ENCODE results near the gene TRERF1.

The TRERF1 gene

DNA sequence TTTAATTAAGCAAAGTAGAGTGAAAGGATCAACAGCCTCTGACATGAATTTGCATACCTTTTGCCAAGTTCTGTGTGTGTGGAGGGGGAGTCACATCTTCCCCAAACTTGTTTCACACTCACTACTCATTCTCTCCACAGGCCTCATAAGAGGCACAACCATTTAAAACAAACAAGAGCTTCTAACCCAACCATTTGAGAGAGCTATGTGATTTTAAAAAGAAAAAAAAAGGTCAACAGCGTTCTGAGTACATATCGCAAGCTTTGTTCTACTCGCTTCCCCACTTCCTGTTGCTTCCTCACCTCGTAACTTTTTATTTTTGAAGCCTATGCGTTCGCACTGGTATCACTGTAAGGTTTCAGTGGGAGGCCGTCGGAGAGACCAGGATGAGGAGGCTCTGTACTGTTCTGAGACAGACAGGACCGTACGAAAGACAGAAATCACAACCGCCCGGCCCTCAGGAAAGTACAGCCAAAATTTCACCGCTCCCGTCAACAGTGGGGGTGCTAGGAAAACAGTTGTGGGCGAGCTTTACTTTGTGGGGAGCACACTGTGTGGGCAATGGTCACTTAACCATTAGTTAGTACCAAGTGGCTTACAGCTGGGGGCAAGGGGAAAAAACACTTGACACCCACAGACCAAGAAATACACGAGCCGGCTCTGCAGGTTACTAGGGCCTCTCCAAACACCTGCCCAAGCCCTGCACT is 61.3 kb downstream of the TRERF1 start:
- DNase-seq = no peak

DNA sequence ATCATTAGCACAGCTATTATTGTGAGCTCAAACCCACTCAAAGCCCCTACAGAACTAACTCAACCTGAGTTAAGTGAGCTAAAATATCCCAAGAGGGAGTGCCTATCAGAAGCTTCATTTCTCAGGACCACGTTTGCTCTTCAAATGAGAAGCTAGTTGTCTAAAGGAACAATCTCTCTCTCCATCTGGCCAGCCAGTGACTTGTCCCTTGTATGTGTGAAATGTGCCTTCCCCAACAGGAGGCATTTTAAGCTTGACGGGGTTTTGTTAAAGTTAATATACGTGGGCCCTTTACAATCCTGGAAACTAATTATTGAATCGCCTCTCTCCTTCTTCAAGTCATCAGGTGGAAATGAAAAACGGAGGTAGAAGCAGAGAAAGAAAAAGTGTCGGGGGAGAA is 62.0 kb downstream of the TRERF1 start:
- no peak for DNase-seq

DNA sequence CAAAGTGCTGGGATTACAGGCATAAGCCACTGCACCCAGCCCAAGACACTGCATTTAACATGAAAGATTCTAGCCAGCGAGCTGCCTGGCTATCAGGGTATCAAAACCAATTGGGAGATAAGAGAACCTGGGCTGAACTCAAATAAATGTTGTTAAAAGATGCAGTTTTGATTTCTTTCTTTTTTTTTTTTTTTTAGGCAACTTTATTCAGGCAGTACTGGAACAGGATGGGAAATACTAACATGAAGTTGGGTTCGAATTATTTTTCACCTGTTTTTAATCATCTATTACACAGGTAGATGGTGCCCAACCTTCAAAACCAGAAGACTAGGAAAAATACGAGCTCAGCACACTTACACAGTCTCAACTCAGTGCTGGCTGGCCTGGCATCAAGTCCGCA is 63.7 kb downstream of the TRERF1 start:
- DNase-seq = no peak

DNA sequence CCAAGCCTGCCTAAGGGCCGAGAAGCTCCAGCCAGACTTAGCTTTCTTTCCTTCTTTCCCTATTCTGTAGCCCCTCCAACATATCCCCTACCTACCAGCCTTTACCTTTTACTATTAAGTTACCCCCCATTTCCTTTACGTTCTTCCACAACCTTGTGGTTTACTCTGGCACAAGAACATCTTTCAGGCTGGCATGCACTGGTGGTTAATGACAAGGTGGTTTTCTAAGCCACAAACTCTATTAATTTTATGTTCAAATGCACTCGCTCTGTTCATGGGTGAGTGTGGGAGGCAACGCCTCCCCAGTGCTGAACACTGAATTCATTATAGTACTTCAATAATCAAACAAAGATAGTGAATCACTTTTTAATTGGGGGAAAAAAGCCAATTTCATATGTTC is 64.4 kb downstream of the TRERF1 start:
- no peak for DNase-seq

DNA sequence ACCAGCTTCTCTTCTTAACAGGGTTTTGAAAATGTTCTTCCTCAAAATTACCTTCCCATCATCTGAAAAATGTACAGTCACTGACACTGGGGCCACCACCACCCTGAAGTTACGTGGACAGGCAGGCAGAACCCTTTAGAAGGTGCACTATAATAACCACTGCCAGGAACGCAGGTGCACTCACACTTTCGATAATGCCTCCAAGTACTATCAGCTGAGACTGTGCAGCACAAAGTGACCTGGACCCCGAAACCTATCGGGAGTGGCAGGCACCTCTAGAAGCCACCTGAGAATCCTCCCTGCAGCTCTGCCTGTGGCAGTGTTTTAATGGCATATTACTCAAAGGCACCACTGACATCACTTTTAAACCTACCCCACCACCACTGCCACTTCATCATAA is 66.4 kb downstream of the TRERF1 start:
- DNase-seq = no peak

DNA sequence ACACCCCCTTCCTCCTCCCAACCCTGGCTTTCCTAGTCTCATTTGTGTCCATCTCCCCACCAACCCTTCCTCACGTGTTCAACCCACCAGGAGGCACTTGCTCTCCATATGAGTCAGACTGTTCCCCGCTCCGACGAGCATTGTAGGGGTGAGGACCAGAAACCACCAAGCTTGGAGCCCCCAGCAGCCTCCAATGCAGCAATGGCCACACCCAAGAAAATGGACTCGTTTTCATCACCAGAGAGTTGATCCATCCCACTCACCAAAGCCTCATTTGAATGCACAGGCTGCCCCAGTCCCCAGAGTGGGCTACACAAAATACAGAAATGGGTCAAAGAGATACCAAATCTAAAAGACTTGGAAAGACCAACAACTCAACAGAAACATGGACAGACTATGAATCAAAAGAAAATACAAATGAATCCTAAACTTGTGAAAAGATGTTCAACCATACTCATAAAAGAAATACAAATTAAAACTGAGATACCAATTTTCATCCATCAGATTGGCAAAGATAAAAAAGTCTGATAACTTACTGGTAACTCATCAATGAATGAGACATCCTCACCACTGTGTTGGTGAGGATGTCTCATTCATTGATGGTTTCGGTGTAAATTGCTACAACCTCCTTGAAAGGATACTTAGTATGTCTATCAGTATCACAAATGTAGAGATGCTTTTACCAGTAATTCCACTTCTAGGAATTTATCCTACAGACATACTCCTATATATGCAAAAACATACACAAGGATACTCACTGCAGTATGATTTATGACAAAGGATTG is 68.1 kb downstream of the TRERF1 start:
- DNase-seq = no peak

DNA sequence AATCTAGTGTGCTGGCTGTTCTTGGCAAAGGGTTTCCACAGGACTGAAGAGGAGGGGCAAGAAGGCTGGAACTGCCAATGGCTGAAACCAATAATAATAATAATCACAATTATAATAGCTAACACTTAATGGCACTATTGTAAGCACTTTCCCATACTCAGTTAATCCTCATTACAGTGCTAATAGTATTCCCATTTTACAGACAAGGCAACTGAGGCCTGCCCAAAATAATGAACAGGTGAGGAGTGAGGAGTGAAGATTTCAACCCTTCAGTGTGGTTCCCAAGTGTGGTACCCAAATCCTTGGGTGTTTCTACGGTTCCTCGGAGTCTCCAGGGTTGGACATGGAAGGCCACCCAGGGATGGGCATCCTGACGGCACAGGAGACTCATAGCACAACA is 69.9 kb downstream of the TRERF1 start:
- DNase-seq = no peak

DNA sequence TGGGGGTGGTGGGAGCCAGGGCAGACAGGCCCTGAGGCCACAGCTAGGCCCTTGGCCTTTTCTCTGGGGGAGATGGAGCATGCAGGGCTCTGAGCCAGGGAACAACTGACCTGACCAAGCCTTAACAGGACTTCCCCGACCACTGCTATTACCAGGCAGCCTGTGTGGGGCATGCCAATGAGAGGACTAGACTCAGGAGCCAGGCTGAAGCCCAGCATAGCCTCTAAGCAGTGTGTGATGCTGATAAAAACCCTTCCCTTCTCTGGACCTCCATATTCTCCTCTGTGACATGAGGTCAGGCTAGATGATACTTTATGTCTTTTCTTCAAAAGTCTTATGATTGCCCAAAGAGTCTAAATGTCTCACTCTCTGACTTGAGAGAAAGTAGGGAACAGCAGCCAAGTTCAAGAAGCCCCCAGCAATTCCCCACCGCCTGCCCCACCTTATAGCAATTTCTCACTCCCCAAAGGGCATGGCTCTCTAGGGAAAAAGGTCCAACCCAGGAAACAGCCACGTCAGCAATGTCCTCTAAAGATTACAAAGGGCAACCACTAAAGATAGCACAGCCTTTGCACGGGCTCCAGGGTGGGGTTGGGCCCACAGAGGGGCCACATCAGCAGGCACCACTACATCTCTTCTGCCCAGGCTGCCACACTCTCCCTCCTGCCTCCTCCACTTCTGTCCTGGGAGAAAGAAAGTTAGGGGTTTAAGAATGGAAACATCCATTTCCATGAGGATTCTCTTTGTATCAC is 71.3 kb downstream of the TRERF1 start:
- DNase-seq = no peak

DNA sequence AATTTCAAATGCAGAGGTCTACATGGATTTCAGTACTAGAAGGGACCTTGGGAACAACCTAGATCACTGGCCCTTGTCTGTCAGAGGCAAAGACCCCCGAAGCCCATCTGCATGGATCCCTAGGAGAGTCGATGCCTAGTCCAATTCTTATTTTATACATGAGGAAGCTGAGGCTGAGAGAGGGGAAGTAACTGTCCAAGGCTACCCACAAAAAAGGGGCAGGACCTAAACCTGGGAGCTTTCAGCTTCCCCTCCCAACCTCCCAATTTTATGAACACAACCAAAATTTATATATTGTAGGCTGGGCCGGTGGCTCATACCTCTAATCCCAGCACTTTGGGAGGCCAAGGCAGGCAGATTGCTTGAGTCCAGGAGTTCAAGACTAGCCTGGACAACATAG is 73.2 kb downstream of the TRERF1 start:
- no peak for DNase-seq

DNA sequence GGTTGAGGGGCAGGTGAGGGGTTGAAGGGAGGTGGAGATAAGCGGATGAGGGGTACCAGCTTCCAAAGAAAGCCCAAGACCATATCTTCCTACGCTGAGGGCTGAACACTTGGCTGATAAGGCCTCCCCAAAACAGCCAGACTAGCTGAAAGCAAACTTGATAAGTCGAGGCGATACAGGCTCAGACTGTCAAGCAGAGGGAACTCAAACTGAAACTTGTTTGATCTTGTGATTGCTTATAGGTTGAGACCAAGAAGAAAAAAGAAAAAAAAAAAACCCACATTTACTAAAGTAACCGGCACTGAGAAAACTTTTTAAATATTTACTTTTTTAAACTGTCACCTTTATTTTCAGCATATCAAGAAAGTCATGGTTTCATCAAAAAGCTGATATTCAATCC is 73.6 kb downstream of the TRERF1 start:
- DNase-seq = no peak

DNA sequence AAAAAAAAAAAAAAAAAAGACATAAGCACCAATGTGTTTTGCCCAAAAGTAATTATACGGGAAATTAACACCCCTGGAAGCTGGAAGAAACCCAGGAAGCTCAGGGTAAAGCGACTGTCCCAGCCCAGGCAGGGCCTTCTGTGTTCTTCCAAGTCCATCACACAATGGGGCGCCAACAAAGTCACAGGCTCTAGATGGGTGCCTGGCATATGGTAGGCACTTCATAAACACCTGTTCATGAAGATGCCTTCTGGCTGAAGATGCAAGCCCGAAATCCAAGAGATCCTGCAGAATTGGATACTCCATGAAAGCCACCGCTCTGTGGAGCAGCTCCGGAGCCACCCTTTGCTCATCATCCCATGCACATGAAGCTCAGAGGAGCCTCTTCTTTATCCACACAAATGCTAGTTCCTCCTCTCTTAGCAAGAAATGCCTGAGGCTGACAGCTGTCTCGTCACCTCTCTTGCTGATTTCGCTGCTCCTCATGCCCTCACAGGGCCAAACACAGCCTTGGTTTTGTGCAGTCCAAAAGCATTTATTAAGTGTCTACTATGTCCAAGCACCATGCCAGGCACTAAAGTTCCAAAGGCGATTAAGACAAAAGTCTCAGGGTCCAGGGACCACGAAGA is 76.6 kb downstream of the TRERF1 start:
- no peak for DNase-seq

DNA sequence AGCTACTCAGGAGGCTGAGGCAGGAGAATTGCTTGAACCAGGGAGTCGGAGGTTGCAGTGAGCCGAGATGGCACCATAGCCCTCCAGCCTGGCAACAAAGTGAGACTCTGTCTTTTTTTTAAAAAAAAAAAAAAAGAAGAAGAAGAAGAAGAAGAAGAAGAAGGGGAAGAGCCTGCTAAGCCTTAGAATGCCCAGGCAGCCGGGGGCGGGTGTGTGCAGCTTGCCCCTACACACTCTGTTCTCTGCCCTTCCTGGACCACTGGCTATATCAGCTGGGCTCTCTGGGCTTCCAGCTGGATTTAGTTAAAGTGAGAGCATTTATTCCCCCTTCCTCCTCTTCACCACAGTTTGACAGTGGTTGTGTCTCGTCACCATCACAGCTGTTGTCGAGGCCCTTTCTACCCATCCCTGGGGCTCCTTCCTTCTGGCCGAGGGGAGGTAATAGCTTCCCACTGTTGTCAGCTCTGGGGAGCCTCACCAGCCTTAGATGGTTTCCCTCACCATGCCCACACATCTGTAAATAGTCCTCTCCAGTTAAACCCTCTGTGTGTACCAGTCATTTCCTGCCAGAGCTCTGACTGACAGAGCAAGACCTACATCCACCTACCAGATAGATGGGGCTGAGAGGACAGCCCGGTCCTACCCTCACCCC is 77.6 kb downstream of the TRERF1 start:
- DNase-seq = no peak

DNA sequence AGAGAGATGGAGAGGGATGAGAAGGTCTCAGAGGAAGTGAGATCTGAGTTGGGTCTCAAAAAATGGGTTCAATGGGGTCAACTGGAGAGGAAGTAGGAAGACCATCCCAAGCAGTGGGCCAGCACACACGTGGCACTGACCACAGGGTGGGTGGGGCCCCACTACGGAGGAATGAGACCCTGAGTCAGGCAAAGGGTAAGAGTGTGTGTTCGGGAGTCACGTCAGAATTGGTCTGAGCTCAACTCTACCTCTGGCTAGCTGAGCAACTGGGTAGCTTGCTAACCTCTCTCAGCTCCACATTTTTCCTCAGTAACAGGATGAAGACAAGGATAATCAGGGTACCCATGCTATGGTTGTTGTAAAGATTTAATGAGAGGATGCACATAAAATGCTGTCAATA is 79.0 kb downstream of the TRERF1 start:
- no peak for DNase-seq

DNA sequence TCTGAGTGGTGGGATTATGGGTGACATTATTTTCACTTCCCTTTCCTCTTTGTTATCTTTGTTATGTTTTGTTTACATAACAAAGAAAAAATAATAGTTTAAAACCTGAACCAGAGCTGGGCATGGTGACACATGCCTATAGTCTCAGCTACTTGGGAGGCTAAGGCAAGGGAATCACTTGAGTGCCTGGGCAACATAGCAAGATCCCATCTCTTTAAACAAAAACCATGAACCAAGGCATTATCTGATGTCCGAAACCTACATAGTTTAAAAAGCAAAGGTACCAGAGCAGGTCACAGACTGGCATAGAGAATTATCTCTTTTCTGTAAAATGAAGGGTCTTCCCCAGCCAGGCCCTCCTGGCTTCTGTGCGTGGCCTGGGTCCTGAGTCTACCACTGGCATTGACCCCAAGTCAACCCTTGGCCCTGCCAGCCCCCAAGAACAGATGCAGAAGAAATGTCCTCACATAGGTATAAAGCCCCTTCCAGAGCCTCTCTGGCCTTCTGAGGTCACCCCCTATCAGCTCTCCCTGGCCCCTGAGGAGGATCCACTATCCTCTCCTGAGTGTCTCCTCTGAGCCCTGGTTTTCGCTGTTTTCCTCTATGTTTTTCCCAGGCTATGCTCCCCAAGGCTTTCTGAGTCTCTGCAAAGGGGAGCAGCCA is 81.3 kb downstream of the TRERF1 start:
- no peak for DNase-seq

DNA sequence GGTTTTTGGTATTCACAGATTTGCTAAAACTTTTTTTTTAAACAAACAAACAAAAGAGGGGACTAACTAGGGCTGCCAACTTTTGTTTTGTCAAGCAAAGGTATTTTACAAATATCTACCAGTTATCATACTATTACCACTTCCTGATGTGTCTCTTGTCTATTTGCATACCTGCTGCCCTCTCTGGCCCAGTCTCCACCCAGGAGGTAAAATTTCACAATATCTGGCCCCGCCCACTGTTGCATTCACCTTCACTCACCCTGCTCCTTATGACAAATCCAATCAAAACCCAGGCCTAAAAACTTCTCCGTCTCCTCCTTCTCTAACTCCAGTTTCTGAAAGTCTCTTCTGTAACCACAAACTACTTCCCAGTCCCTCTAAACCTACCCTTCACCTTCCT is 82.2 kb downstream of the TRERF1 start:
- no peak for DNase-seq

DNA sequence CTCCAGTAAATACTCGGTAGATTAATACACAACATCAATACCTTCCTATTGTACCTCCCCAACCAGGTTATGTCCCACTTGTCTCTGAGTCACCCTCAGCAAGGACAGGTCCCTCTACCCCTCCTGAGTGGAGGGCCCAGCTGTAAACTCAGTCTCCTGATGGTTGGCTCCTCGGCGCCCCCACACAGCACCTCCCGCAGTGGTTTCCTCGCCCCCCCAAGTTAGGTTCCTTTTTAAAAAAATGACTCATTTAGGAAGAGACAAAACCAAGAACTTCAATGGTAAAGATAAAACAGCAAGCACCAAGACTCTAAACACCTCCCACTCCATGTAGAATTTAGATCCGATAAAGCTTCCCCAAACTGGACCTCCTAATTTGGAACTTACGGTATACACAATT is 83.5 kb downstream of the TRERF1 start:
- DNase-seq = no peak

DNA sequence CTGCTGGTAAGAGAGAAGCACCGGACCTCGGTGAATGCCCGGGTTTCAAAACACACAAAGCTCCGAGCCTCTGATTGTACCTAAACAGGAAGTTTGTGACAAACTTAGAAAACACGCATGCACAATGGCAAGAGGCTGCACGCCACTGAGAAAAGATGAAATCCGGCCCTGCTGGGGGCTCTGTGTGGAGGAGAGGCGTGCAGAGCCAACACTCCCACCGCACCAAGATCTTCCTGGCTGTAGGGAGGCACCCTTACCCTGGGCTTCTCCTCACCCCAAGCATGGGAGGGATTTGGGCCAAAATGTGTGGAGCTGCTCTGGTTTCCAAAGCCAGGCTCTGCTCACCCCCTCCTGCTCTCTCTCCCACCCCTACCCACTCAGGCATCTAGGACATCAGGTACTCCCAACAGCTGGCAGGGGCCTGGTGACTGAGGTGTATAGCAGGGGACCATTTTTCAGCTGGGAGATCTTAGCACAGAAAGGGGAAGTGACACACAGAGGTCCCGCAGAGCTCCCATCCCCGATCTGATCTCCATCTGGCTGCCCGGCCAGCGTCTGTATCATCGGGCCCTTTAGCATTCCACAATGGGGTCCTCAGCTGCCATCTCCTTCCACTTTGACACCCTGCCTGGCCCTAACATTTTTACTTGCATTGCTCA is 84.2 kb downstream of the TRERF1 start:
- no peak for DNase-seq

DNA sequence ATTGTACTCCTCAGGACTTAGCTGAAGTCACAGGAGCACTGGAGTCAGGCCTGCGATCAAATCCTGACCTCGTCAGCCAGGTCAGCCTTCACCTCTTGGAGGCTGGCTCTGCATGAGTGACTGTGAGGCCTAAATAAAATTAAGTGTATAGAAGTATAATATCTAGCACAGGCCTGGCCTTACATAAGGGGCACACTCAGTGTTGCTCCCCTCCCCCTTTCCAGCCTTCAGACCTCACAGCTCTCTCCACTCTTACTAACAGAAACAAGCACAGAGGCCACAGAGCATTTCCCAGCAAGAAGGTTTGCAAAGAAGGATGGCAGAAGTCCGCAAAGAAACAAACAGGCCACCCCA is 84.8 kb downstream of the TRERF1 start:
- DNase-seq = no peak

DNA sequence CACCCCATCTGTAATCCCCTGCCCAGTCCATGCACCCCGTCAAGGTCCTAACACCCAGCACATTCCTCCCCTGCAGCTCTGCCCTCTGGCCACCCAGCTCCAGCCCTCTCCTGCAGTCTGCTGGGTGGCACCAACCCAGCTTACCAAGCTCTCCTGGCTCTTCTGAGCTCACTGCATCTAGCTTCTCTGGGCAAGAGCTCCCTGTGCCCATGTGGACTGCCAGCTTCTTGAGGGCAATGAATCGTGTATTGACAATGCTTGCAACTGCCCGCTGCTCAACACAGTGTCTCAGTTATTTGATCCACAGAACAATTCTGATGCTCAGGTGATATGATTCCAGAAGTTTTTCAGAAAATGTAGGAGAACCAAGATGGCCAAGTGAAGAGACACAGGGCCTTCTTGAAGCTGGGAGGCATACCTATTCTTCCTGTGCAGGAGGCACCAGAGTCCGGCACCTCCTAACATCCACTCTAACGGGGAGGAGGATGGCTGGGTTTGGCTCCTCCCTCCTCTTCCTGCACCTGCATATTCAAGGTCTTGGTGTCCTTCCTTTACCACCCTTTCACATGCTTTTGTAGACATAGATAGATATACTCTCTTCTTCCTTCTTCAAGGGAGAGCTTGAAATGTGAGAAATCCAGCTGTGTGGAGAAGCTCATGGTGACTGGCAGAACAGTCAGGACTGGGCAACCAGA is 85.6 kb downstream of the TRERF1 start:
- DNase-seq = no peak

DNA sequence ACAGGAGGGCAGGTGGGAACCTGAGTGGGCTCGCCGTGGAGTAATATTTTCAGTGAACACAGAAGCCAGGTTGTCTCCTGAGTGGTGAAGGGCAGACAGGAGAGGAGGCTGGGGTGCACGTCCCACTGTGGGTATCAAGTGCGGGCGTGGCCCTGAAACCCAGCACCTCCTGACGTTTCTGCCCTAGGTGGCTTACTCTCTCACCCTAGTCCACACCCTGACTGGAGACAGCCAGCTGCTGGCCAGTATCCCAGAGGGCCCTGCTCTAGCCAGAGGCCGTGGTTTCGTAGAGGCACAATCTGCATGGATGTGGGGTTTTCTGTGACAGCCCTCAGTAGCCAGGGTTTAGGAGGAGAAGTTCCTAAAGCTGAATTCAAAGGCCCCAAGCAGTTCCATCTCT is 86.7 kb downstream of the TRERF1 start:
- DNase-seq = no peak
